Neural cell (in vitro differentiated cells): ENCODE measurements around the gene NTHL1.

Source experiments
- CTCF ChIP-seq: fragments of 450-650 bp; IDR thresholded peaks from 2 replicates; pipeline ENCODE4 v1.5.1; 2014; ENCODE audit warnings: antibody characterized with exemption, mild to moderate bottlenecking, moderate library complexity; ENCODE audit not compliant: poor library complexity, severe bottlenecking
- EP300 ChIP-seq: fragments of 450-650 bp; conservative IDR thresholded peaks from 2 replicates; pipeline ENCODE4 v1.6.1; 2014; ENCODE audit warnings: antibody characterized with exemption, mild to moderate bottlenecking, moderate library complexity; ENCODE audit not compliant: poor library complexity, severe bottlenecking
- EZH2 ChIP-seq: fragments of 200-600, 300-800 bp; shearing (Covaris generic), sonication (generic); IDR thresholded peaks from 2 replicates; pipeline ENCODE4 v1.6.1; 2014; ENCODE audit warnings: antibody characterized with exemption, low read length, borderline replicate concordance, mild to moderate bottlenecking; ENCODE audit not compliant: insufficient read depth, poor library complexity, severe bottlenecking
- POLR2AphosphoS5 ChIP-seq: IDR thresholded peaks from 2 replicates; pipeline ENCODE4 v1.6.1; 2012
- RAD21 ChIP-seq: fragments of 450-650 bp; conservative IDR thresholded peaks from 2 replicates; pipeline ENCODE4 v1.6.1; 2014; ENCODE audit warnings: antibody characterized with exemption, mild to moderate bottlenecking, moderate library complexity
- REST ChIP-seq: IDR thresholded peaks from 2 replicates; pipeline ENCODE4 v1.6.1; 2012; ENCODE audit warnings: borderline replicate concordance

DNA sequence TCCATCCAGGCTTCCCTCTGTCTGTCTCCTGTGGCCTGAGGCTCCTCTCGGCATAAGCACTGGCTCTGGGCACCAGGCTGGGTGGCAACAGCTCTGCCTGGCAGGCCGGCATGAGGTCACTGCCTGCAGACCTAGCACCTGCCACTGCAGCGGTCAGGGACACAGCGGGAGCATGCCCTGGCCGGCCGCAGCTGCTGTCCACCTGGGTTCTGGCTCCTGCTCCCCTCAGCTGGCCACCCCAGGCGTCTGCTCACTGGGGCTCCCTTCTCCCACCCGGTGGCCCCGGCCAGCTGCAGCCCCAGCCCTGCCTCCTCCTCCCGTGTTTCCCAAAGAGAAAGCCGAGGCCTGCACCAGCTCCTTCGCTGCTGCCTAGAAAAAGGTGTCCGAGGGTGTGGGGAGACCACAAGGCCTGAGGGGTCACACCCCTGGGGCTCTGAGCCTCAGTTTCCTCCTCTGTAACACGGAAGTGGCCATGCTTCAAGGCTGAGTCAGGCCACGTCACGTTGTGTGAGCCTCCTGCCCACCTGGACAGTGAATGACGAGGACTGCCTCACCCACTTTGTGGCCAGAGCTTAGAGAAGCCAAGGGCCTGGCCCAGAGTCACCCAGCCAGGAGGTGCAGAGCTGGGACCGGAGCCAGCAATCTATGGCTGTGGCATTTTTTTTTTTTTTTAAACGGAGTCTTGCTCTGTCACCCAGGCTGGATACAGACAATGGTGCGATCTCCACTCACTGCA, 6.7 kb downstream of the NTHL1 start:
- TF ChIP-seq CTCF (no peak), EZH2 (no peak), POLR2AphosphoS5 (no peak), EP300 (no peak), RAD21 (no peak), REST (no peak)
